Keratinocyte (primary cell): ENCODE measurements around the gene ABI1. TPM values are rescaled to one million over a fixed set of nuclear protein-coding genes. Genes with fewer than 3 reads are reported as not detected.

Source experiments
- DNase-seq: peaks from one replicate; pipeline ENCODE4 v3.0.0-alpha.2; 2011; ENCODE audit warnings: low read depth, missing footprints, low spot score
- FAIRE-seq: peaks from 2 replicates; lab custom pipeline; 2011; peaks lifted over from hg19 to GRCh38; lab: Jason Lieb, UNC
- H2AFZ ChIP-seq: 2 replicates; pipeline ENCODE4 v1.6.0; 2012; ENCODE audit warnings: low read length, control low read depth, inconsistent platforms; ENCODE audit not compliant: control insufficient read depth
- H3K27ac ChIP-seq: 2 replicates; pipeline ENCODE4 v1.5.1; 2011; ENCODE audit warnings: low read length; ENCODE audit not compliant: control insufficient read depth, insufficient read depth
- H3K27me3 ChIP-seq: 3 replicates; pipeline ENCODE4 v1.6.0; 2011; ENCODE audit warnings: low read length; ENCODE audit not compliant: control insufficient read depth, insufficient read depth; ENCODE audit errors: extremely low read depth
- H3K36me3 ChIP-seq, 2 experiments: 2 replicates in 1 of 2; 3 replicates in 1 of 2; pipeline ENCODE4 v1.5.1; 2011; ENCODE audit warnings: low read length in 2 of 2, mild to moderate bottlenecking in 1 of 2; ENCODE audit not compliant: control insufficient read depth in 2 of 2, insufficient read depth in 2 of 2; ENCODE audit errors: extremely low read depth in 1 of 2
- H3K4me1 ChIP-seq: 3 replicates; pipeline ENCODE4 v1.5.1; 2011; ENCODE audit warnings: low read length; ENCODE audit not compliant: control insufficient read depth, insufficient read depth; ENCODE audit errors: extremely low read depth
- H3K4me2 ChIP-seq: 3 replicates; pipeline ENCODE4 v1.6.0; 2011; ENCODE audit warnings: low read depth, low read length; ENCODE audit not compliant: control insufficient read depth, insufficient read depth; ENCODE audit errors: extremely low read depth
- H3K4me3 ChIP-seq, 3 experiments: fragments of 200-600 bp in 1 of 3; sonication (generic) in 1 of 3; 2 replicates in 2 of 3; 3 replicates in 1 of 3; pipeline ENCODE4 v1.5.1; 2011 to 2016; ENCODE audit warnings: low read length in 3 of 3, mild to moderate bottlenecking in 3 of 3, control low read depth in 2 of 3, inconsistent platforms in 1 of 3, low read depth in 1 of 3, mixed read lengths in 1 of 3, mixed run types in 1 of 3, moderate library complexity in 1 of 3; ENCODE audit not compliant: control insufficient read depth in 2 of 3, insufficient read depth in 2 of 3; ENCODE audit errors: extremely low read depth in 1 of 3
- H3K79me2 ChIP-seq: 2 replicates; pipeline ENCODE4 v1.6.0; 2012; ENCODE audit warnings: low read length; ENCODE audit not compliant: control insufficient read depth, insufficient read depth
- H3K9ac ChIP-seq: 3 replicates; pipeline ENCODE4 v1.6.0; 2011; ENCODE audit warnings: low read length; ENCODE audit not compliant: control insufficient read depth, insufficient read depth; ENCODE audit errors: extremely low read depth
- H3K9me1 ChIP-seq: 3 replicates; pipeline ENCODE4 v1.6.0; 2011; ENCODE audit warnings: low read length; ENCODE audit not compliant: control insufficient read depth, insufficient read depth; ENCODE audit errors: extremely low read depth
- H3K9me3 ChIP-seq: 2 replicates; pipeline ENCODE4 v1.5.1; 2012; ENCODE audit warnings: low read depth, low read length; ENCODE audit not compliant: control insufficient read depth
- H4K20me1 ChIP-seq: 3 replicates; pipeline ENCODE4 v1.6.0; 2011; ENCODE audit warnings: low read length; ENCODE audit not compliant: control insufficient read depth, insufficient read depth; ENCODE audit errors: extremely low read depth
- CTCF ChIP-seq, 3 experiments: IDR thresholded peaks in 1 of 3; conservative IDR thresholded peaks in 1 of 3; optimal IDR thresholded peaks in 1 of 3; 2 replicates in 2 of 3; 3 replicates in 1 of 3; pipeline versions ENCODE3 to v1.5.1; 2011; ENCODE audit warnings: low read length in 3 of 3, mild to moderate bottlenecking in 3 of 3, moderate library complexity in 2 of 3, control low read depth in 1 of 3, inconsistent platforms in 1 of 3; ENCODE audit not compliant: insufficient read depth in 2 of 3; ENCODE audit errors: extremely low read depth in 1 of 3
- EZH2 ChIP-seq: IDR thresholded peaks from one replicate; pipeline ENCODE4 v1.6.1; 2012; ENCODE audit warnings: inconsistent platforms, mild to moderate bottlenecking, low read length, moderate library complexity
- dilution Hi-C: fragments of 300-500 bp; cut with MboI; formaldehyde crosslinking; loops from one replicate; pipeline ENCODE4 v1.7.0; 2020; ENCODE audit warnings: low sequenced_read_pairs; ENCODE audit not compliant: extremely low pct_ligation_motif_present
- polyA plus RNA-seq, 5 experiments: library from polyadenylated mRNA; depleted of rRNA in 3 of 5; stranded (reverse) in 3 of 5; stranded (forward) in 1 of 5; unstranded in 1 of 5; fragments of >200 nt; gene quantifications; 1 replicate in 1 of 5; 2 replicates in 3 of 5; 3 replicates in 1 of 5; pipeline versions ENCODE4 v1.2.1 to v1.2.3, GENCODE V29; 2011 to 2012; ENCODE audit warnings: missing spikeins in 2 of 5, low read depth in 1 of 5, low replicate concordance in 1 of 5

The ABI1 gene
- polyA plus RNA-seq, 1 donor (not counting 4 experiments of a cell fraction or from before 2014, with no cell fraction given), result 78.9 TPM

DNA sequence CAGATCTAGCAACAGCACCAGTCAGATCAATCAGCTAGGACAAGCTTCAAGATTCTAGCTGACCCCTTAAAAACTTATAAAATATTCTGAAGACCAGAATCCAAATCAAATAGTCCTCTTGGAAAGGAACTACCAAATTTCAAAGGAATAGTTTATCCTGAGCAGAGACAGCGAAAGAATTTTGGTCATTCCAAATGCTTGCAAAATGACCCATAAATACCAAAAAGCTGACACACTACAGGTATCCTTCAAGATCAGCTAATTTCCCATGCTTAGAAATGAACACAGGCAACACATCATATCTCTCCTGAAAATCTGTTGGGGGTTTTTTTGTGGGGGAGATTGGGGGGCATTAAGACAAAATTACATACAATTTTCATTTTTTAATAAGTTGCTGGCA lies 84.5 kb downstream of the ABI1 start:
- H3K9me1 ChIP-seq, result no peaks in the 10 kb centered on the region
- H3K9ac ChIP-seq, result no peak overlapping the region
- no peak overlapping the region for H2AFZ ChIP-seq
- DNase-seq (no peak), FAIRE-seq (peak; percentile 87)
- H3K27me3 ChIP-seq, result no peaks in the 10 kb centered on the region
- dilution Hi-C loops, result no loop called here
- peaks cover 41% of the 10 kb centered on the region for H3K4me1 ChIP-seq
- no peaks in the 10 kb centered on the region for H3K9me3 ChIP-seq
- TF ChIP-seq CTCF (optimal IDR thresholded peaks at IDR 0.05 in 1 of 3, IDR thresholded peaks at IDR 0.05 in 1 of 3, conservative IDR thresholded peaks at IDR 0.05 in 1 of 3; ENCODE audit: extremely low read depth in 1 of 3, insufficient read depth in 2 of 3, low read length in 3 of 3), result no peak
- TF ChIP-seq EZH2, result no peak
- peak overlapping the region in 2 of 3 experiments; percentile 36 to 38 for H3K4me3 ChIP-seq
- H3K79me2 ChIP-seq, result peaks cover 83% of the 10 kb centered on the region
- peaks cover 0 to 6% of the 10 kb centered on the region in 2 experiments for H3K36me3 ChIP-seq
- peak overlapping the region; percentile 61 for H3K27ac ChIP-seq
- H3K4me2 ChIP-seq, result peak overlapping the region; percentile 62
- no peaks in the 10 kb centered on the region for H4K20me1 ChIP-seq

- dilution Hi-C loops, result no loop called here
- peaks cover 1 to 5% of the 10 kb centered on the region in 2 experiments for H3K36me3 ChIP-seq
- DNase-seq (no peak), FAIRE-seq (peak; percentile 48)
- no peak overlapping the region for H3K4me2 ChIP-seq
- H3K9ac ChIP-seq, result no peak overlapping the region
- no peak overlapping the region for H3K27ac ChIP-seq
- no peak for TF ChIP-seq CTCF (optimal IDR thresholded peaks at IDR 0.05 in 1 of 3, IDR thresholded peaks at IDR 0.05 in 1 of 3, conservative IDR thresholded peaks at IDR 0.05 in 1 of 3; ENCODE audit: extremely low read depth in 1 of 3, insufficient read depth in 2 of 3, low read length in 3 of 3)
- TF ChIP-seq EZH2, result no peak
- H3K9me3 ChIP-seq, result no peaks in the 10 kb centered on the region
- H3K4me1 ChIP-seq, result peaks cover 17% of the 10 kb centered on the region
- H4K20me1 ChIP-seq, result no peaks in the 10 kb centered on the region
- no peak overlapping the region for H2AFZ ChIP-seq
- no peaks in the 10 kb centered on the region for H3K9me1 ChIP-seq
- no peaks in the 10 kb centered on the region for H3K27me3 ChIP-seq
- H3K4me3 ChIP-seq, result no peak overlapping the region
- H3K79me2 ChIP-seq, result peaks cover 81% of the 10 kb centered on the region
Measured at GRCh38 chr10:26773633-26774032, 87.1 kb downstream of the ABI1 start.
